ENCODE results near the gene MMP24. TPM values are rescaled to one million over a fixed set of nuclear protein-coding genes. Genes with fewer than 3 reads are reported as not detected.

MMP24 gene
- total and polyA plus RNA-seq, 2 of the 13 experiments (the other 11 are each of a cell fraction or from before 2014, with no cell fraction given): 0.29 to 0.35 TPM

DNA sequence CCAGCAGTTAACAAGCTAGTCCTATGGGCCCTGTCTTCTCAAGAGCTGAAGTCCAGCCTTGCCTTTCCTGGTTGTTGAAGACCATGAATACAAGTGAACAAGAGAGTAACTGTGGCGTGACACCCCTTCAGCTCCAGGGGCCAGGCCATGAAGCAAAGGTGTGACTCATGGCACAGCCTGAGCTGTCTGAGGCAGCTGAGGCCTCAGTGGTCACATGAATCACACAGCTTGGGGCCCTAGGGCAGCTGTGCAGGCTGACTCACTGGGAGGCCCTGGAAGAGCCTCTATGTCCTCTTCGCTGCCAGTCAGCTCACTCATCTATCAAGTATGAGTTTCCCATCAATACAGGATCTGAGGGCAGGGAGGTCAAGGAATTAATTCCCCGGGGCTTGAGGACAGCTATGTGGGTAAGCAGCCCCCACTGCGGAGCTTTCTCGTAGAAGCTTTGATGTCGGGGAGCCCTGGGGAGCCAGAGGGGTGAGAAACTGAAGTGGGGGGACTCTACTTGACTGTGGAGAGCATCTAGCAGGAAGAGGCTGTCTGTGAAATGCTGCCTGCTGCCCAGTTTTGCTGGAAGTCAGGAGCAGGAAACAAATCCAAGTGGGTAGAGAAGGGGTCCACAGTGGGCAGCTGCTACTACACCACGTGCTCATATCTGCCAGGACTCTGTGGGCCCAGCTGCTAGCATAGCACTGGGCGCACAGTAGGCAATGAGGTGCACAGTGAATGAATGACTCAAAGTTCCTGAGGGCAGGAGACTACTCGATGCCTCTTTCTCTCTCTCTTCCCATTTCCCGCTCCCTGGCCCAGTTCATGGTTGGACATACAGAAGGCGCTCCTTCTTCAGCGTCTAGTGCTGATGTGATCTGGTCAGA, 79.4 kb downstream of the MMP24 start (continued):
- TF ChIP-seq ZNF616 (CRISPR knock-in tag; IDR thresholded peaks at IDR 0.05; ENCODE audit: low read depth) (no peak), PCBP1 (IDR thresholded peaks at IDR 0.05; ENCODE audit: borderline replicate concordance, low read depth, low read length) (no peak), MEF2D (CRISPR knock-in tag; IDR thresholded peaks at IDR 0.05) (no peak), ZNF496 (CRISPR knock-in tag; IDR thresholded peaks at IDR 0.05; ENCODE audit: insufficient replicate concordance) (no peak), TARDBP (CRISPR knock-in tag; IDR thresholded peaks at IDR 0.05) (no peak), NCOA5 (CRISPR knock-in tag; IDR thresholded peaks at IDR 0.05) (no peak), PITX1 (CRISPR knock-in tag; IDR thresholded peaks at IDR 0.05) (no peak), ZNF841 (CRISPR knock-in tag; IDR thresholded peaks at IDR 0.05; ENCODE audit: borderline replicate concordance) (no peak), CCAR2 (optimal IDR thresholded peaks at IDR 0.05; ENCODE audit: low read depth, low read length) (no peak), AKAP8 (CRISPR knock-in tag; IDR thresholded peaks at IDR 0.05) (no peak), SUZ12 (IDR thresholded peaks at IDR 0.05; ENCODE audit: low read depth, low read length) (no peak), GPBP1L1 (CRISPR knock-in tag; IDR thresholded peaks at IDR 0.05) (no peak), PHB2 (IDR thresholded peaks at IDR 0.05; ENCODE audit: partially characterized antibody) (no peak), SMC3 (IDR thresholded peaks at IDR 0.05; ENCODE audit: low read length) (peak; percentile 4; the same call in 1 of the 2 replicates), ZNF121 (CRISPR knock-in tag; IDR thresholded peaks at IDR 0.05) (no peak), PLSCR1 (CRISPR knock-in tag; IDR thresholded peaks at IDR 0.05; ENCODE audit: borderline replicate concordance) (no peak), ISL2 (CRISPR knock-in tag; IDR thresholded peaks at IDR 0.05) (no peak), ZFP41 (CRISPR knock-in tag; IDR thresholded peaks at IDR 0.05; ENCODE audit: borderline replicate concordance) (no peak), KDM3A (CRISPR knock-in tag; IDR thresholded peaks at IDR 0.05; ENCODE audit: low read depth) (0 out of 2 replicates have a peak, but pooled peaks have one; percentile 63), ZNF839 (CRISPR knock-in tag; IDR thresholded peaks at IDR 0.05; ENCODE audit: borderline replicate concordance) (no peak), CEBPG (CRISPR knock-in tag; IDR thresholded peaks at IDR 0.05) (0 out of 2 replicates have a peak, but pooled peaks have one; percentile 25), NR2C2 (CRISPR knock-in tag; IDR thresholded peaks at IDR 0.05; ENCODE audit: borderline replicate concordance) (no peak; the same call in 1 of the 2 replicates), ZNF160 (CRISPR knock-in tag; IDR thresholded peaks at IDR 0.05) (no peak), PAWR (CRISPR knock-in tag; IDR thresholded peaks at IDR 0.05; ENCODE audit: borderline replicate concordance) (no peak), ZNF747 (CRISPR knock-in tag; IDR thresholded peaks at IDR 0.05; ENCODE audit: borderline replicate concordance) (no peak)
- TF ChIP-seq, protein P1, sequence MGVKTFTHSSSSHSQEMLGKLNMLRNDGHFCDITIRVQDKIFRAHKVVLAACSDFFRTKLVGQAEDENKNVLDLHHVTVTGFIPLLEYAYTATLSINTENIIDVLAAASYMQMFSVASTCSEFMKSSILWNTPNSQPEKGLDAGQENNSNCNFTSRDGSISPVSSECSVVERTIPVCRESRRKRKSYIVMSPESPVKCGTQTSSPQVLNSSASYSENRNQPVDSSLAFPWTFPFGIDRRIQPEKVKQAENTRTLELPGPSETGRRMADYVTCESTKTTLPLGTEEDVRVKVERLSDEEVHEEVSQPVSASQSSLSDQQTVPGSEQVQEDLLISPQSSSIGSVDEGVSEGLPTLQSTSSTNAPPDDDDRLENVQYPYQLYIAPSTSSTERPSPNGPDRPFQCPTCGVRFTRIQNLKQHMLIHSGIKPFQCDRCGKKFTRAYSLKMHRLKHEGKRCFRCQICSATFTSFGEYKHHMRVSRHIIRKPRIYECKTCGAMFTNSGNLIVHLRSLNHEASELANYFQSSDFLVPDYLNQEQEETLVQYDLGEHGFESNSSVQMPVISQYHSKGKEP (CRISPR knock-in tag; IDR thresholded peaks at IDR 0.05): no peak
- TF ChIP-seq, protein P2, sequence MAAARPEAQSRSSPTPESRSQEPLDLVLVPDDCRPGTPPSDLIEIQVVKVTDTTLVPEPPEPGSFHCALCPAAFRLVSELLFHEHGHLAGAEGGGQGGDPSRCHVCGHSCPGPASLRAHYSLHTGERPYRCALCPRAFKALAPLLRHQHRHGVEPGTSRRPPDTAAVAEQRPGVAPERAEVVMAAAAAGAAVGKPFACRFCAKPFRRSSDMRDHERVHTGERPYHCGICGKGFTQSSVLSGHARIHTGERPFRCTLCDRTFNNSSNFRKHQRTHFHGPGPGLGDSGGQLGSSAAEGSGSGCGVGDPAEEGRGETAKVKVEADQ (CRISPR knock-in tag; IDR thresholded peaks at IDR 0.05; ENCODE audit: borderline replicate concordance): no peak

Measured in HepG2 (cell line).